ENCODE results near the gene ANKRD36.
"Not testable (repeated sequence)": the region's sequence is repeated elsewhere in the genome, so short reads cannot be mapped to it uniquely, and the experiment has no call there.

GRCh38 chr2:97285187-97285586 is 172.2 kb downstream of the ANKRD36 start:
- TF ChIP-seq CTCF, POLR2A, EP300, POLR2AphosphoS5 (IDR thresholded peaks at IDR 0.05): not testable (repeated sequence)

All from sigmoid colon (tissue), 4 donors.